CD4-positive, alpha-beta T cell treated with Interferon alpha-2 for 1 hour (primary cell): Measurements from ENCODE around the gene GRK5.
A peak's percentile ranks its signal among the peaks of the same experiment; 100 is the strongest.

Experiments used
- DNase-seq, 2 donors: peaks; one replicate each; pipeline ENCODE4 v3.0.0-alpha.2; 2020 to 2022

The GRK5 gene

DNA sequence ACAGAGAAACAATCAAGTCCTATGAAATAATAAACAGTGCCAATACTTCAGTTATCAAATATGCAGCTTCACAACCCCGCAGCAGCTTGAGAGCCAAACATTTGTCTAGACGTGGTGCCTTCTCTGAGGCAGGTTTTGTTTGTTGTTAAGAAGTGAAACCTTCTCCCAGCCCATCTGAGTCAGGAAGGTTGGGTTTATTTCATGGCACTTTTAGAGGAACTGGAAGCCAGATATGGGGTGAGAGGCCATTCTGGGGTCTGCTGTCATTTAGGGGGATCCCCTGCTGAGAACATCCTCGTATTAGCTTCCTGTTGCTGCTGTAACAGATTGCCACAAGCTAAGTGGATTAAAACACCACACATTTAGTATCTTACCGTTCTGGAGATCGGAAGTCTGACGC lies 113.6 kb downstream of the GRK5 start:
- no peak for DNase-seq

DNA sequence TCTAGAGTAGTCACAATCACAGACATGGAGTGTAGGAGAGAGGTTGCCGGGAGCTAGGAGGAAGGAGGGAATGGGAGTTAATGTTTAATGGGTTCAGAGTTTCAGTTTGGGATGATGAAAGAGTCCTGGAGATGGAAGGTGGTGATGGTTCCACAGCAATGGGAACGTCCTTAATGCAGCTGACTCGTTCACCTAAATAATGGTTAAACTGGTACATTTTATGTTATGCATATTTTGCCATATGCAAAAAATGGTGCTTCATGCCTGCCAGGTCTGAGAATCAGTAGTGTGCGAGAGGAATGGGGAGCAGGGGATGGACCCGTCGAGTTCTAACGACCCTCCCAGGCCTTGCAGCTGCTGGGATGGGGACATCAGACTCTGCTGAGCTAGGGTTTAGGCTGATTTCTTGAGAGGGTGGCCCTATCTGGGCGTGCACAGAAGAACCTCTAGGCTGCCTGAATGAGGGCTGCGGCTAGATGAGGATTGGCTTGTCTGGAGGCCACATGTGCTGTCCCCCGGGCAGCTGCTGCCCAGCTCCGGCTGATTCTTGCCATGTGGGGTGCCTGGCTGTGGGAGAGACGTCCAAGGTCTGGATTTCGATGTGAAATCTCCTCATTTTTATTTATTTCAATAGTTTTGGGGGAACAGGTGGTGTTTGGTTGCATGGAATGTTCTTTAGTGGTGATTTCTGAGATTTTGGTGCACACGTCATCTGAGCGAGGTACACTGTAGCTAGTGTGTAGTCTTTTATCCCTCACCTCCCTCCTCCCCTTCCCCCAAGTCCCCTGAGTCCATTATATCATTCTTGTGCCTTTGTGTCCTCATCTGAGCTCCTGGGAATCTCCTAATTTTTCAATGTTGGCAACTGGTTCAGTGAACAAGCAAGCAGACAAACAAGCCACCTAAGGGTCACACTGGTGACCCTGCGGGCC lies 116.0 kb downstream of the GRK5 start:
- no peak for DNase-seq

- DNase-seq, result no peak
These were observed 117.8 kb downstream of the GRK5 start for GRCh38 chr10:119325131-119325530.

DNA sequence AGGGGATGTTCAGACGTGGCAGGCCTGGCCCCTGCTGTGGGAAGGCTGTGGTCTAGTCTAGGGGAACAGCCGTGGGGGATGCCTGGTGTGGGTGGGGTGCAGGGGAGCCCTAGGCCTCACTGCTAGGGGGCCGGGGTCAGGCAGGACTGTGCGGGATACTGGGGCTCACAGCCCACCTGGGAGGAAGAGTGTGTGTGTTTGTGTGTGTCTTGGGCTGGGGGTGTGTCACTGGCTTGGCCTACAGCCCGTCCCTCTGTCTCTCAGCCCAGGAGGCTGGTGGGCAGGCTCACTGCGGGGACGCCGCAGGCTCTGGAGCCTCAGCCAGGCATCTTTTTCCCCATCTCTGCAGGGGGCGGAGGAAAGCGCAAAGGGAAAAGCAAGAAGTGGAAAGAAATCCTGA lies 118.8 kb downstream of the GRK5 start:
- no peak for DNase-seq

DNA sequence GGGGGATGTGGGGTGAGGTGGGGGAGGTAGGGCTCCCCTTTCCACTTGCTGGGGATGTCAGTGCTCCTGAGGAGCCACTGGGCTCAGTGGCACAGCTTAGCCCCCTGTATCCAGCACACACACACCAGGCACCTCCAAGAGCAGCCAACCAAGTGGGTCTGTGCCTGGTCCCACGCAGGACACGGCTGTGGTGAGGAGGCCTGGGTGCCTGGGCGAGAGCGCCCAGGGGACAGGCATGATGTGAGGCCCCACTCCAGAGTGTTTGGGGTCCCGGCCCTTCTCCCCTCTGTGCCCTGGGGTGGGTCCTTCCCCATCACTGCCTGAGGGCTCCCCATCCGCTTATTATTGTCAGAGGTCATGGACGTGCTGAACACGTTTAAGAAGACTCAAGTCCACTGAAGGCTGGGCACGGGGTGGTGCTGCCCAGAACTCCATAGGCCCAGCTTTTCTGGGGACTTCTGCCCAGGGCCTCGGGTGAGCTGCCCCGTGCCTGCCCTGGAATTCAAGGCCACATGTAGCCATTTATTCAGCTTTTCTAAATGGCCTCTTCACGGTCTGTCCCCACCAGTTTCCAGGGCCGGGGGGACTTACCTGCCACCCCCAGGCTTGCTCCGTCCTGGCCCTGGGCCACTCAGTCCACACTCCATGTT lies 119.8 kb downstream of the GRK5 start:
- DNase-seq, result no peak

DNA sequence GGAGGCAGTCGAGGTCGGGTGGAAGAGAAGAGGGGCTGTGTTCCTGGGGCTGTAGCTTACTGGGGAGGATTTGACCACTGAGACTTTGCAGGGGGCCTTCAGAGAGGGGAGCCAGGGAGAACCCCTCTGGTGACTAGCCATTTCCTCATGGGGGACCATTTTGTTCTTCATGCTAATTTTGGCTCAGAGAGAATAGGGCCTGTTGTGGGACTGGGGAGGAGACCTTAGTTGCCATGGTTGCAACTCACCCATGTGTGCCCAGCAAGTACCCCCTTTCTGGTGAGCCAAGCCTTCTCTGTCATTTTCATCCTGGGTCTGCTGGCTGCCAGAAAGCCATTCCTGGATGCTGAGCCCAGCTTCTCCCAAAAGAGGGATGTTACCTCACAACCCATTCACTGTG lies 120.9 kb downstream of the GRK5 start:
- DNase-seq, result peak in 1 of 2 donors; percentile 13

GRCh38 chr10:119330342-119330741 lies 123.0 kb downstream of the GRK5 start:
- DNase-seq, result no peak

DNA sequence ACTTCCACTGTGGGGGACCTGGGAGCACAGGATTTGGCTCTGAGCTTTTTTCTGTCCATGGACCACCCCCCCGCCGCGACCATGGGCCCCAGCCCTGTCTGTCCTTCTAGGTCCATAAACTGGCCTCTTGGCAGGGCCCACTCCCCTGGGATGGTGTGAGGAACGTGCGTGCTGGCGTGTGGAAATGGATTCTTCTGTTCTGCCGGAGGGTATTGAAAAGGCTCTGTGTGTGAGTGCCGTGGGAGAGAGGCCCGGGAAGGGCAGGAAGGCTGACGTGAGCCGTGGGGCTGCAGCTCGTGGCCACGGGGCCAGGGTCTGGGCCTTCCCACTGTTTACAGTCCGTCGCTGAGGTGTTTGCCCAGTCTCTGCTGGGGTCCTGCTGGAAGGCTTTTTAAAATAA lies 123.7 kb downstream of the GRK5 start:
- DNase-seq, result no peak

DNA sequence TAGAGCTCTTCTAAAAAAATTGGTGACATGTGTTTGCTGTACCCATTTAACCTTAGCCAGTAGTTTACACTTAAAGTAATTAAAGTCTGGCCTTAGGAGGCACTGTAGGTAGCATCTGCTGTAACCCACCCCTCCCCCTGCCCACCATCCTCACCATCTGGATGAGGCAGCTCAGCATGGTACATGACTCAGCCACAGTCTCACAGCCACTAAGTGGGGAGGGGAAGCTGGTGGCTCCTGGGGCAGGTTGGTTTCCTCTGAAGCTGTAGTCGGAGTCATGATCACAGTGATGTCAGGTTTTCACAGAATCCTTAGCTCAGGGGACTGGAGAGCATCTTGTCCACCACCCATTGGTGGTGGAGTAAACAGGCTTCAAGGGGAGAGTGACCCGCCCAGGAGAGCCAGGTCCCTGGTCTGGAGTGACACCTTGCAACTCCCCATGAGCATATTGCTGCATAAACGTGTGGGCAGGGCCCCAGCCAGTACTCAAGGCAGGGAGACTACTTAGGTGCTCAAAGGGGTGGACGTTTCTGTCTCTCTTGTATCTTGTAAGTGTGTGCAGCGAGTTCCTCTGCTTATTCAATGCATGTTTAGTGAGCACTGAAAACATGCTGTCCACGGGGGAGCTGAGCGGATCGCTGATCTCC lies 125.9 kb downstream of the GRK5 start:
- DNase-seq, result peak in 1 of 2 donors; percentile 10

GRCh38 chr10:119335671-119336353 lies 128.4 kb downstream of the GRK5 start:
- DNase-seq, result no peak

DNA sequence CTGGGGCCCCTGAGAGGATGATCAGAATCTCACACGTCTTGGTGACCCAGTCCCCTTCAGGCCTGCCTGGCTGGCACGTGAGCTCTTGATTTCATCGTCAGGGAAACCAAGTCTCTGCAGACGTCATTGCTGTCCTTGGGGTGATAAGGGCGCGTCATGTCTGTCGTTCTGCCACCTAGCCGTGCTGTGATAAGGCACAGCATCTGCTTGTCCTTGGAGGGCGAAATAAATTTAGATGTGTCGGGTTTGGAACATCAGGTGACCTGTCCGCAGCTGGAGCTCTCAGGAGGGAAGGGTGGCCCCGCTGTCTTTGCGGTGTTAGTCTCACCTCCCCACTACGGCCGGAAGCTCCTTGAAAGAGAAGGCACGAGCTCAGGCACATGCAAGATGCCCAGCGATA lies 129.2 kb downstream of the GRK5 start:
- DNase-seq, result no peak

GRCh38 chr10:119337223-119337622 lies 129.9 kb downstream of the GRK5 start:
- DNase-seq, result no peak

DNA sequence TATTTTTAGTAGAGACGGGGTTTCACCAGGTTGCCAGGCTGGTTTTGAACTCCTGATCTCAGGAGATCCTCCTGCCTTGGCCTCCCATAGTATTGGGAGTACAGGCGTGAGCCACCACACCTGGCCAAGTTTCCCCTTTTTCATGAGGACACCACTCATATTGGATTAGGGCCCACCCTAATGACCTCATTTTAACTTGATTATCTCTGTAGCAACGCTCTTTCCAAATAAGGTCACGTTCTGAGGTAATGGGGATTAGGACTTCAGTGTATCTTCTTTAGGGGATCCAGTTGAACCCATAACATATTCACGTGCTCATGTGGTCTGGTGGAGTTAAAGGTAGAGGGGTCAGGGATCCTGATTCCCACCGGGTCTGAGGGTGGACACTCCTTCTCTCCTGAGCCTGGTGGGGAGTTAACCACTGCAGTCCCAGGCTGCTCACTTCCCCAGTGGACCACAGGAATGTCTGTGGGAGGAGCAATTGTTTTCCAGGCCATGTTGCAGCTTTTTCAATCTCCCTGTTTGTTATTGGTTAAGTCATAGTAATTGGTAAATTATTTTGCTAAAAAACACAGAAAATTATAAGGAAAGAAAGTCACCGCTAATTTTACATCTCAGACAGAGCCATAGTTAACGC lies 130.5 kb downstream of the GRK5 start:
- DNase-seq, result no peak

DNA sequence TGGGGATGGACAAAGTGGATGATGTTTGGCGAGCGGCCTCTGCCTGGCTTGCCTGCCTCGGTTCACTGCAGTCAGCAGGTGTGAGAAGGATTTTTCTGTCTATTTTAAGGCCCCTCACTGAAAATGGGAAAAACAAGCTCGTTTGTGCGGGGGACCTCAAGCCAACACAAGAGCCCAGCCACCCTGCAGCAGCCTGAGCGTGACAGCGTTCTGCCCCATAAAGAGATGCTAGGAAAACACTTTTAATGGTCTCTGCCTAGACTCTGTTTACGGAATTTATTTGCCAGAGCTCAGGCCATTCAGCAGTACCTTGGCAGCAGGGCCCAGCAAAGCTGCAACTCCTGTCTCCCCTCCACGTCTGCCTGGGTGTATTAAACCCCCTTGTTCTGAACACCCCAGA lies 131.7 kb downstream of the GRK5 start:
- no peak for DNase-seq

DNA sequence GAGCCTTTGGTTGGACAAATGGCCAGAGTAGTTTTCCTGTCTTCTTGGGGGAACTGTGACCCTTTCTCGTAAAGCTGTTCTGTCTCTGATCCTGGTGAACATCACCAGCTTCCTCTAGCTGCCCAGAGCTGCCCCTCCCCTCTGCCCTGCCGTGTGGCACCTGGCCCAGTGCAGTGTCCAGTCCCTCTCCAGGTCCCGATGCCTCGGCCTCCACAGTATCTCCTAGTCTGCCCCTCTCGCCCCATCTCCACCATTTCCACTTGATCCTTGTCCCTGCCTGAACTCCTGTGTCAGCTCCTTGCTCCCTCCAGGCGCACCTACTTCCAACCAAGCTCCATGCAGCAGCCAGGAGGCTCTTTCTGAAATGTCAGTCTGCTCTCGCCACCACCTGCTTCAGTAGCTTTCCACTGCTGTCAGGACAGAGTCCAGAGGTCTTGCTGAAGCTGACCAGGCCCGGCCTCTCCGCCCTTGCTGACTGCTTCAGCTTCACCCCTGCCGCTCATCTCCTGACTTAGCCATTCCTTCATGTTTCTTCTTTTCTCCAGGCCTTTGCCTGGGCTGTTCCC lies 133.6 kb downstream of the GRK5 start:
- no peak for DNase-seq

- no peak for DNase-seq
These were observed 134.3 kb downstream of the GRK5 start for GRCh38 chr10:119341459-119342301.

- no peak for DNase-seq
These were observed 135.0 kb downstream of the GRK5 start for GRCh38 chr10:119342335-119342734.

DNA sequence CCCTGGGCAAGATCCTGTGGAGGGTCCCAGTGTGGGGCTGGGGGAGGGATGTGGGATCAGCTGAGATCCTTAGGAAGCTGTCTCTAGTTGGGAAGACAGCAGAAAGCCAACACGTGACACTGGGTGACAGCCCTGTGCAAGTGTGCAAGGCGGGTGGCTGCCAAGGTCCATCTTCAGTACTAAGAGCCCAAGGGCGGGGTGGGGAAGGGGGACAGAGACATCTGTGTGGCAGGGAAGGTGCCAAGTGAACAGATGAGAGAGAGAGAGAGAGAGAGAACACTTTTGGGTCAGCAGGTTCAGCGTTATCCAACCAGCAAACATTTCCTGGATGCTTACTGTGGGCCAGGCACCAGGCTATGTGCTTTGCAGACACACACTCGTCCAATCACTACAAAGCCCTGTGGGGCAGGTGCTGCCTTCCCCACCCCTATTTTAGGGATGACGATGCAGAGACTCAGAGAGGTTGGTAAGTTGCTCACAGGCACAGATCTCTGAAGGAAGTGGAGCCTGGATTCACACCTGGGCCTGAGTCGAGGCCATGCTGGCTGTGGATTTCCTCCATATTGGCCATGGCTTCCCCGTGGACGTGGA lies 135.7 kb downstream of the GRK5 start:
- no peak for DNase-seq

DNA sequence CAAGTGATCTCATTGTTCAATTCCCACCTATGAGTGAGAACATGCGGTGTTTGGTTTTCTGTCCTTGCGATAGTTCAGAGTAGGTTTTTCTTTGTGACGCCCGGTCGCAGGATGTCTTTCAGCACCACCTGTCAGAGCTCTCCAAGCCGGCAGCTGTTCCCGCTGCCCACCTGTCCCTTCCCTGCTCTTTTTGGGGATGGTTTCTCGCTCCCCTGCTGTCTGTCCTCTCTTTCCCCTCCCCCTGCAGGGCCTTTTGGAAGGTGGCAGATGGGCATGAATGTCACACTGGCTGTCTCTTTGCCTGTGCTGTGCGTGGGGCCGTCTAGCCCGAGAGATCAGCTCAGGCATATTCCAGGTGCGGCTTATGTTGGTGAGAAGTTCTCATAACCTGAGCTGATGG lies 137.0 kb downstream of the GRK5 start:
- no peak for DNase-seq

DNA sequence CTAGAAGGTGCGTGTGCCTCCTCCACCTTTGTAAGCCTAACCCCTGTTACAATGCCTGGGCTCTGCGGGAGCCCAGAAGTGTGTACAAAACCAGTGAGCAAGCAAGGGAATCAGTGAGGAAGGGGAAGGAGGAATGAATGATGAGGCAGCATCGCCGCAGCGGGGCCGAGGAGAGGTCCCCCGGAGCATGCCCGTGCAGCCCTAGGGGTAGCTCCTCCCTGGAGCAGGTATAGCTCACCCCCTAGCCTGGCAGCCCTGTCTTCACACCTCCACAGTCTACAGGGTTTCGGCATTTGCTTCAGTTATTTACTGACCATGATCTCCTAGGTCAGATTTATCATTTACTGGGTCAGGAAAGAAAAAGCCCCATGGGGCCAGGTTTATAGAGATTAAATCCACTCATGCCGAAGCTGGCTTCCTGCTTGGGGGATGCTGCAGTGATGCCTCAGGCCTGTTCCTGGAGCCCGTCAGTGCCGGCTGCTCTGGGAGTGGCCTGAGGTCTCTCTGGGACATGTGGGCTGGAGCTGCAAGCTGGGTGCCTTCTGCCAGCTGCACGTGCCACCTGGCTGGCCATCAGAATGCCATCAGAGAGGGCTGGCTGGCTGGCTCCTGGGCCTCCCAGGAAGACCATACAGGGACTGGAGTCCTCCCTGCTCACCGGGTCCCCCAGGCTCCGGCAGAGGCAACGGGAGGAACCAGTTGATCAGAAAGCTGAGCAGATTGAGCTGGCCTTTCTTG lies 138.9 kb downstream of the GRK5 start:
- DNase-seq, result no peak
